A549 (cell line): ENCODE data around the gene THRA. TPM values are rescaled to one million over a fixed set of nuclear protein-coding genes. Genes with fewer than 3 reads are reported as not detected.

ENCODE experiments used
- ATAC-seq, 2 experiments: fragments of 200-7000 bp in 1 of 2; fragments of >200 bp in 1 of 2; cut with Nextera tagmentation in 1 of 2; cut with Tn5 transposase in 1 of 2; 3 replicates each; pipeline versions ENCODE4 v1.8.0 to v1.9.1; 2018 to 2020; ENCODE audit warnings: mild to moderate bottlenecking in 1 of 2, moderate library complexity in 1 of 2
- CTCF ChIA-PET: fragments of 300-600 bp; sonication (Branson Sonifier 250); formaldehyde crosslinking; extraction: SDS; loops from one replicate; lab custom pipeline; 2021; ENCODE audit warnings: antibody characterized with exemption, inconsistent platforms; lab: Yijun Ruan, JAX
- POLR2A ChIA-PET: fragments of 350-600 bp; formaldehyde crosslinking; extraction: SDS; loops from one replicate; lab custom pipeline; 2021; ENCODE audit warnings: antibody characterized with exemption, inconsistent platforms; lab: Yijun Ruan, JAX
- DNase-seq, 2 experiments: peaks; one replicate each; pipeline versions ENCODE4 v3.0.0 to v3.0.0-alpha.2; 2011 to 2016; ENCODE audit warnings: low read depth in 1 of 2, low spot score in 1 of 2
- FAIRE-seq: peaks from 2 replicates; lab custom pipeline; 2011; peaks lifted over from hg19 to GRCh38; lab: Jason Lieb, UNC
- H3K27ac ChIP-seq, 2 experiments: fragments of >200 bp; sonication (Bioruptor Twin); formaldehyde crosslinking; 3 replicates each; pipeline ENCODE4 v1.5.1; 2016 to 2017
- H3K4me1 ChIP-seq: fragments of >200 bp; sonication (Bioruptor Twin); formaldehyde crosslinking; 3 replicates; pipeline ENCODE4 v1.6.1; 2016
- H3K4me2 ChIP-seq: fragments of >200 bp; sonication (Bioruptor Twin); formaldehyde crosslinking; 3 replicates; pipeline ENCODE4 v1.6.1; 2016
- H3K4me3 ChIP-seq: fragments of >200 bp; sonication (Bioruptor Twin); formaldehyde crosslinking; 3 replicates; pipeline ENCODE4 v1.5.1; 2016
- H3K9me3 ChIP-seq: fragments of >200 bp; sonication (Bioruptor Twin); formaldehyde crosslinking; 3 replicates; pipeline ENCODE4 v1.6.1; 2016
- BCL3 ChIP-seq: fragments of >200 bp; sonication (Bioruptor Twin); formaldehyde crosslinking; IDR thresholded peaks from 3 replicates; pipeline ENCODE4 v1.6.1; 2016
- CHD2 ChIP-seq: fragments of 150-350 bp; IDR thresholded peaks from 2 replicates; pipeline ENCODE4 v1.6.1; 2014; ENCODE audit warnings: low read length; ENCODE audit not compliant: partially characterized antibody
- CTCF ChIP-seq: fragments of >200 bp; sonication (Bioruptor Twin); formaldehyde crosslinking; IDR thresholded peaks from 3 replicates; pipeline ENCODE4 v1.5.1; 2016
- HES2 ChIP-seq: fragments of >200 bp; sonication (Bioruptor Twin); formaldehyde crosslinking; IDR thresholded peaks from 2 replicates; pipeline ENCODE4 v1.6.1; 2016
- MAFK ChIP-seq: fragments of 450-650 bp; IDR thresholded peaks from 2 replicates; pipeline ENCODE4 v1.6.1; 2014; ENCODE audit not compliant: partially characterized antibody
- NR3C1 ChIP-seq: fragments of >200 bp; sonication (Bioruptor Twin); formaldehyde crosslinking; IDR thresholded peaks from 3 replicates; pipeline ENCODE4 v1.6.1; 2017
- PBX3 ChIP-seq: IDR thresholded peaks from 2 replicates; pipeline ENCODE4 v1.6.1; 2012
- RAD21 ChIP-seq, 2 experiments: fragments of >200 bp in 1 of 2; sonication (Bioruptor Twin) in 1 of 2; formaldehyde crosslinking in 1 of 2; IDR thresholded peaks in 1 of 2; conservative IDR thresholded peaks in 1 of 2; 2 replicates in 1 of 2; 3 replicates in 1 of 2; pipeline ENCODE4 v1.6.1; 2012 to 2018; ENCODE audit warnings: inconsistent platforms in 1 of 2
- REST ChIP-seq: fragments of 200-600 bp; sonication (generic); IDR thresholded peaks from 2 replicates; pipeline ENCODE4 v1.6.1; 2016; ENCODE audit warnings: antibody characterized with exemption, mild to moderate bottlenecking, moderate library complexity
- RFX5 ChIP-seq: fragments of 450-650 bp; IDR thresholded peaks from 2 replicates; pipeline ENCODE4 v1.7.1; 2014; ENCODE audit warnings: antibody characterized with exemption, mild to moderate bottlenecking, moderate library complexity
- SMC3 ChIP-seq: fragments of >200 bp; sonication (Bioruptor Twin); formaldehyde crosslinking; IDR thresholded peaks from 3 replicates; pipeline ENCODE4 v1.6.1; 2018; ENCODE audit warnings: inconsistent platforms
- TFCP2L1 ChIP-seq: fragments of 250-450 bp; sonication (Bioruptor Pico); IDR thresholded peaks from 2 replicates; pipeline ENCODE4 v1.5.0; 2021; ENCODE audit warnings: mild to moderate bottlenecking
- TP53 ChIP-seq: fragments of 250-450 bp; sonication (Bioruptor Pico); IDR thresholded peaks from 2 replicates; pipeline ENCODE4 v1.5.0; 2021; ENCODE audit warnings: mild to moderate bottlenecking, moderate library complexity
- ZC3H11A ChIP-seq: fragments of 450-650 bp; IDR thresholded peaks from 2 replicates; pipeline ENCODE4 v1.6.1; 2014; ENCODE audit warnings: antibody characterized with exemption, mild to moderate bottlenecking
- ZSCAN20 ChIP-seq: fragments of 250-450 bp; sonication (Bioruptor Pico); IDR thresholded peaks from 2 replicates; pipeline ENCODE4 v1.8.0; 2022; ENCODE audit warnings: mild to moderate bottlenecking, moderate library complexity
- whole genome bisulfite sequencing: methylation state at CpG from one replicate; pipeline ENCODE4 v1.1.6; 2017; ENCODE audit errors: missing lambda C conversion rate; 5-methylcytosine and 5-hydroxymethylcytosine counted together
- polyA plus RNA-seq, 4 experiments: library from polyadenylated mRNA; depleted of rRNA in 3 of 4; stranded (reverse); fragments of >200 nt; fragmentation: RNase III in 1 of 4; extraction: RNeasy Plus Mini Kit Qiagen cat#74134 plus additional on column Dnase treatment in 1 of 4; gene quantifications; 2 replicates in 3 of 4; 3 replicates in 1 of 4; pipeline ENCODE4 v1.2.3, GENCODE V29; 2011 to 2017

Gene THRA
- polyA plus RNA-seq, 2 of the 4 experiments (the other 2 are of a cell fraction) = 20.1 to 22.5 TPM

- 91% methylated on average over 21 of the region's 22 CpGs for WGBS
- H3K9me3 ChIP-seq = no peaks in the 10 kb centered on the region
- H3K4me1 ChIP-seq = peaks cover 31% of the 10 kb centered on the region
- no peak for ATAC-seq
- ChIA-PET CTCF (interaction anchor here (0.6 to 23.2 kb wide), 51 partner anchors 13 to 404 kb away, joined by 3 to 625 read pairs (median 5); partner anchors contain the start of genes CASC3, CSF3, GSDMA and MED24), POLR2A (no interaction called here)
- no peak overlapping the region for H3K4me3 ChIP-seq
- H3K4me2 ChIP-seq = no peak overlapping the region
- TF ChIP-seq MAFK = peak; percentile 31
- no peak for TF ChIP-seq TFCP2L1 (CRISPR knock-in tag)
- peak overlapping the region; percentile 30 to 56; a peak in 3 of 6 replicates for H3K27ac ChIP-seq
- DNase-seq = no peak
- FAIRE-seq = no peak
These were observed 36.6 kb upstream of the THRA start for GRCh38 chr17:40025991-40026815.

GRCh38 chr17:40026816-40027613, 35.8 kb upstream of the THRA start:
- H3K4me3 ChIP-seq = no peak overlapping the region
- H3K27ac ChIP-seq = peak overlapping the region; percentile 30 to 56; a peak in 4 of 6 replicates
- ATAC-seq (peak; percentile 84 to 97), FAIRE-seq (peak; percentile 18), DNase-seq (peak; percentile 83 to 93)
- H3K4me1 ChIP-seq = peaks cover 23% of the 10 kb centered on the region
- no peaks in the 10 kb centered on the region for H3K9me3 ChIP-seq
- CTCF ChIA-PET = interaction anchor here (0.6 to 23.2 kb wide), 73 partner anchors 12 to 280 kb away, joined by 3 to 625 read pairs (median 4); partner anchors contain the start of genes CASC3, CSF3, GSDMA and MED24
- POLR2A ChIA-PET = no interaction called here
- 35% methylated on average over 31 of the region's 33 CpGs for WGBS
- TF ChIP-seq CTCF (peak; percentile 96), NR3C1 (no peak), PBX3 (no peak), HES2 (no peak), ZSCAN20 (CRISPR knock-in tag) (no peak), SMC3 (peak; percentile 82), CHD2 (no peak), RFX5 (no peak), TP53 (0 out of 2 replicates have a peak, but pooled peaks have one; percentile 27), REST (no peak), BCL3 (no peak), RAD21 (conservative IDR thresholded peaks at IDR 0.05 in 1 of 2, IDR thresholded peaks at IDR 0.05 in 1 of 2) (peak; percentile 77 to 79), ZC3H11A (no peak)
- no peak overlapping the region for H3K4me2 ChIP-seq
